GM23338 (cell line): ENCODE data around the gene ZC3H12C. TPM values are rescaled to one million over a fixed set of nuclear protein-coding genes. Genes with fewer than 3 reads are reported as not detected.
A peak's percentile ranks its signal among the peaks of the same experiment; 100 is the strongest.

ENCODE experiments used
- ATAC-seq: fragments of 200-7000 bp; cut with Tn5 transposase; 3 replicates; pipeline ENCODE4 v1.9.1; 2020
- DNase-seq: peaks from one replicate; pipeline ENCODE4 v3.0.0-alpha.2; 2015; ENCODE audit warnings: low spot score
- H2AFZ ChIP-seq: fragments of 200-600 bp; sonication (generic); 2 replicates; pipeline ENCODE4 v1.8.0; 2016; ENCODE audit warnings: antibody characterized with exemption, mild to moderate bottlenecking, moderate library complexity
- H3F3A ChIP-seq: fragments of 200-600 bp; sonication (generic); replicated peaks from 2 replicates; pipeline ENCODE4 v1.8.0; 2017; ENCODE audit warnings: antibody characterized with exemption, mixed run types, low read depth
- H3K27ac ChIP-seq: fragments of 200-600 bp; sonication (generic); 2 replicates; pipeline ENCODE4 v1.6.1; 2016; ENCODE audit warnings: low read depth
- H3K27me3 ChIP-seq: fragments of 200-600 bp; sonication (generic); 2 replicates; pipeline ENCODE4 v1.8.0; 2016; ENCODE audit warnings: mild to moderate bottlenecking, mixed run types, moderate library complexity; ENCODE audit not compliant: insufficient read depth
- H3K36me3 ChIP-seq: fragments of 200-600 bp; sonication (generic); 2 replicates; pipeline ENCODE4 v1.8.0; 2016; ENCODE audit warnings: mild to moderate bottlenecking; ENCODE audit not compliant: insufficient read depth
- H3K4me1 ChIP-seq: fragments of 200-600 bp; sonication (generic); 2 replicates; pipeline ENCODE4 v1.8.0; 2016; ENCODE audit warnings: mild to moderate bottlenecking, moderate library complexity; ENCODE audit not compliant: insufficient read depth
- H3K4me2 ChIP-seq: fragments of 200-600 bp; sonication (generic); 2 replicates; pipeline ENCODE4 v1.7.1; 2017; ENCODE audit warnings: mixed run types
- H3K4me3 ChIP-seq: fragments of 200-600 bp; sonication (generic); 2 replicates; pipeline ENCODE4 v1.6.1; 2016; ENCODE audit warnings: mixed run types
- H3K79me2 ChIP-seq: fragments of 200-600 bp; sonication (generic); replicated peaks from 2 replicates; pipeline ENCODE4 v1.8.0; 2017; ENCODE audit warnings: mild to moderate bottlenecking; ENCODE audit not compliant: insufficient read depth
- H3K9me2 ChIP-seq: fragments of 200-600 bp; sonication (generic); 2 replicates; pipeline ENCODE4 v1.8.0; 2017; ENCODE audit not compliant: insufficient read depth
- H4K20me1 ChIP-seq: fragments of 200-600 bp; sonication (generic); replicated peaks from 2 replicates; pipeline ENCODE4 v1.8.0; 2017; ENCODE audit warnings: mild to moderate bottlenecking; ENCODE audit not compliant: insufficient read depth
- H3K27ac Mint-ChIP-seq: 2 replicates; pipeline ENCODE4 v1.8.0; 2020; ENCODE audit warnings: inconsistent platforms, mild to moderate bottlenecking, moderate library complexity, mixed read lengths
- H3K27me3 Mint-ChIP-seq: 3 replicates; pipeline ENCODE4 v1.8.0; 2022; ENCODE audit warnings: low read depth, mild to moderate bottlenecking, moderate library complexity, mixed read lengths, inconsistent platforms; ENCODE audit not compliant: insufficient read depth, poor library complexity
- H3K36me3 Mint-ChIP-seq: 3 replicates; pipeline ENCODE4 v1.8.0; 2021; ENCODE audit warnings: low read depth, mild to moderate bottlenecking, inconsistent platforms, moderate library complexity, mixed read lengths
- H3K4me1 Mint-ChIP-seq: 3 replicates; pipeline ENCODE4 v1.8.0; 2020; ENCODE audit warnings: mild to moderate bottlenecking, inconsistent platforms, mixed read lengths
- H3K4me3 Mint-ChIP-seq: 3 replicates; pipeline ENCODE4 v1.8.0; 2021; ENCODE audit warnings: moderate library complexity, mild to moderate bottlenecking, inconsistent platforms, mixed read lengths
- H3K9me3 Mint-ChIP-seq: 3 replicates; pipeline ENCODE4 v1.8.0; 2020; ENCODE audit warnings: moderate library complexity, mild to moderate bottlenecking, inconsistent platforms, mixed read lengths
- CREB1 ChIP-seq: fragments of 250-450 bp; sonication (Bioruptor Pico); IDR thresholded peaks from 2 replicates; pipeline ENCODE4 v1.5.0; 2020; ENCODE audit warnings: low read depth, mild to moderate bottlenecking, moderate library complexity
- ETS1 ChIP-seq: IDR thresholded peaks from 2 replicates; pipeline ENCODE4 v1.6.1; 2016; ENCODE audit warnings: antibody characterized with exemption
- EZH2 ChIP-seq: fragments of 200-600 bp; sonication (generic); IDR thresholded peaks from one replicate; pipeline ENCODE4 v1.8.0; 2017; ENCODE audit warnings: antibody characterized with exemption, mild to moderate bottlenecking, low read depth; ENCODE audit not compliant: unreplicated experiment
- EZH2phosphoT487 ChIP-seq: fragments of 200-600 bp; sonication (generic); IDR thresholded peaks from one replicate; pipeline ENCODE4 v1.8.1; 2018; ENCODE audit warnings: antibody characterized with exemption; ENCODE audit not compliant: unreplicated experiment
- JUNB ChIP-seq: IDR thresholded peaks from one replicate; pipeline ENCODE4 v1.6.1; 2016; ENCODE audit warnings: antibody characterized with exemption; ENCODE audit not compliant: unreplicated experiment
- NANOG ChIP-seq: IDR thresholded peaks from 2 replicates; pipeline ENCODE4 v1.6.1; 2016; ENCODE audit warnings: antibody characterized with exemption, borderline replicate concordance
- POLR2AphosphoS5 ChIP-seq: IDR thresholded peaks from 2 replicates; pipeline ENCODE4 v1.6.1; 2016; ENCODE audit warnings: antibody characterized with exemption, low read depth
- STAT1 ChIP-seq: IDR thresholded peaks from one replicate; pipeline ENCODE4 v1.6.1; 2016; ENCODE audit warnings: antibody characterized with exemption; ENCODE audit not compliant: unreplicated experiment
- ZNF114 ChIP-seq: fragments of 250-450 bp; sonication (Bioruptor Pico); IDR thresholded peaks from 2 replicates; pipeline ENCODE4 v1.5.0; 2020; ENCODE audit warnings: mild to moderate bottlenecking, moderate library complexity
- ZNF331 ChIP-seq: fragments of 250-450 bp; sonication (Bioruptor Pico); IDR thresholded peaks from 2 replicates; pipeline ENCODE4 v1.5.0; 2020; ENCODE audit warnings: low read depth, mild to moderate bottlenecking, moderate library complexity
- ZNF462 ChIP-seq: fragments of 250-450 bp; sonication (Bioruptor Pico); IDR thresholded peaks from 2 replicates; pipeline ENCODE4 v1.5.0; 2020; ENCODE audit warnings: mild to moderate bottlenecking, moderate library complexity
- polyA plus RNA-seq: library from polyadenylated mRNA; unstranded; fragments of >200 nt; fragmentation: Nextera tagmentation; extraction: Ambion mirVana; gene quantifications from 2 replicates; pipeline ENCODE4 v1.2.1, GENCODE V29; 2016
- total RNA-seq: library from RNA; depleted of rRNA; stranded (reverse); fragments of >200 nt; shearing (Covaris generic); gene quantifications from 2 replicates; pipeline ENCODE4 v1.2.3, GENCODE V29; 2014

ZC3H12C gene
- total and polyA plus RNA-seq, 2 experiments from 2014 or later: 0.55 to 2.4 TPM

- TF ChIP-seq ETS1 (no peak), POLR2AphosphoS5 (no peak), STAT1 (no peak)
These were observed 1.4 kb downstream of the ZC3H12C start (continued) for GRCh38 chr11:110094298-110095285.

- peaks cover 8% of the 10 kb centered on the region; the same call in 1 of the 2 replicates for H3F3A ChIP-seq
- DNase-seq (no peak), ATAC-seq (no peak)
- no peaks in the 10 kb centered on the region; the same call in 1 of the 2 replicates for H4K20me1 ChIP-seq
- Mint-ChIP-seq H3K9me3 (no peaks in the 10 kb centered on the region), H3K36me3 (no peaks in the 10 kb centered on the region), H3K27me3 (peaks cover 10% of the 10 kb centered on the region), H3K4me3 (no peak overlapping the region), H3K4me1 (peaks cover 22% of the 10 kb centered on the region), H3K27ac (no peak overlapping the region)
- H3K36me3 ChIP-seq: no peaks in the 10 kb centered on the region
- H2AFZ ChIP-seq: no peak overlapping the region
- H3K4me2 ChIP-seq: no peak overlapping the region
- H3K27ac ChIP-seq: no peak overlapping the region
- peaks cover 9% of the 10 kb centered on the region for H3K4me1 ChIP-seq
- H3K9me2 ChIP-seq: no peaks in the 10 kb centered on the region
- TF ChIP-seq CREB1 (CRISPR knock-in tag): no peak
- peaks cover 44% of the 10 kb centered on the region for H3K79me2 ChIP-seq
- H3K4me3 ChIP-seq: no peak overlapping the region
- H3K27me3 ChIP-seq: peaks cover 38% of the 10 kb centered on the region
These were observed 2.4 kb downstream of the ZC3H12C start for GRCh38 chr11:110095554-110095953.

- no peaks in the 10 kb centered on the region for H3K9me2 ChIP-seq
- H3K27me3 ChIP-seq: peaks cover 29% of the 10 kb centered on the region
- peaks cover 8% of the 10 kb centered on the region; the same call in 1 of the 2 replicates for H3F3A ChIP-seq
- peak overlapping the region; percentile 31; the same call in 1 of the 2 replicates for H3K27ac Mint-ChIP-seq
- peaks cover 22% of the 10 kb centered on the region for H3K4me1 Mint-ChIP-seq
- H3K4me2 ChIP-seq: no peak overlapping the region
- peaks cover 52% of the 10 kb centered on the region for H3K79me2 ChIP-seq
- H3K4me3 ChIP-seq: no peak overlapping the region
- ATAC-seq: no peak
- peaks cover 6% of the 10 kb centered on the region for H3K4me1 ChIP-seq
- H3K36me3 Mint-ChIP-seq: no peaks in the 10 kb centered on the region
- no peak overlapping the region for H3K27ac ChIP-seq
- H3K36me3 ChIP-seq: no peaks in the 10 kb centered on the region
- peaks cover 10% of the 10 kb centered on the region for H3K27me3 Mint-ChIP-seq
- no peak overlapping the region for H3K4me3 Mint-ChIP-seq
- DNase-seq: no peak
- H3K9me3 Mint-ChIP-seq: no peaks in the 10 kb centered on the region
- no peaks in the 10 kb centered on the region; the same call in 1 of the 2 replicates for H4K20me1 ChIP-seq
- no peak overlapping the region for H2AFZ ChIP-seq
- TF ChIP-seq NANOG (no peak), POLR2AphosphoS5 (no peak), ZNF462 (no peak), EZH2phosphoT487 (no peak), CREB1 (CRISPR knock-in tag) (no peak), STAT1 (no peak), ZNF114 (no peak), ZNF331 (CRISPR knock-in tag) (no peak), JUNB (no peak), EZH2 (no peak)
These were observed 3.3 kb downstream of the ZC3H12C start for GRCh38 chr11:110096496-110096895.
